Head of caudate nucleus (tissue), 42 donors: ENCODE measurements around the gene CLDN7.

ENCODE experiments used
- DNase-seq, 42 donors: peaks; one replicate each; pipeline versions ENCODE4 v3.0.0 to v3.0.0-alpha.2; 2020 to 2021; ENCODE audit warnings: mixed read lengths in 7 of 42
- intact Hi-C: fragments of 100-400 bp; cut with DNase I; formaldehyde crosslinking; loops from one replicate; pipeline ENCODE4 v1.15.0; 2022

Gene CLDN7

GRCh38 chr17:7241783-7242716, 20.2 kb downstream of the CLDN7 start, which contains the start of gene GABARAP:
Gene GABARAP, minus strand, starts transcription at chr17:7242449. Its CDS starts 119 bp downstream, at chr17:7242330.
- DNase-seq = peak; percentile 91 to 98 (median 95)
- intact Hi-C loops = no loop called here

GRCh38 chr17:7241090-7241733, 21.1 kb downstream of the CLDN7 start:
- DNase-seq = peak in 1 of 42 donors; percentile 15
- intact Hi-C loops = no loop called here

- intact Hi-C loops = no loop called here
- no peak for DNase-seq
Observed at GRCh38 chr17:7240375-7240774, 21.9 kb downstream of the CLDN7 start.

DNA sequence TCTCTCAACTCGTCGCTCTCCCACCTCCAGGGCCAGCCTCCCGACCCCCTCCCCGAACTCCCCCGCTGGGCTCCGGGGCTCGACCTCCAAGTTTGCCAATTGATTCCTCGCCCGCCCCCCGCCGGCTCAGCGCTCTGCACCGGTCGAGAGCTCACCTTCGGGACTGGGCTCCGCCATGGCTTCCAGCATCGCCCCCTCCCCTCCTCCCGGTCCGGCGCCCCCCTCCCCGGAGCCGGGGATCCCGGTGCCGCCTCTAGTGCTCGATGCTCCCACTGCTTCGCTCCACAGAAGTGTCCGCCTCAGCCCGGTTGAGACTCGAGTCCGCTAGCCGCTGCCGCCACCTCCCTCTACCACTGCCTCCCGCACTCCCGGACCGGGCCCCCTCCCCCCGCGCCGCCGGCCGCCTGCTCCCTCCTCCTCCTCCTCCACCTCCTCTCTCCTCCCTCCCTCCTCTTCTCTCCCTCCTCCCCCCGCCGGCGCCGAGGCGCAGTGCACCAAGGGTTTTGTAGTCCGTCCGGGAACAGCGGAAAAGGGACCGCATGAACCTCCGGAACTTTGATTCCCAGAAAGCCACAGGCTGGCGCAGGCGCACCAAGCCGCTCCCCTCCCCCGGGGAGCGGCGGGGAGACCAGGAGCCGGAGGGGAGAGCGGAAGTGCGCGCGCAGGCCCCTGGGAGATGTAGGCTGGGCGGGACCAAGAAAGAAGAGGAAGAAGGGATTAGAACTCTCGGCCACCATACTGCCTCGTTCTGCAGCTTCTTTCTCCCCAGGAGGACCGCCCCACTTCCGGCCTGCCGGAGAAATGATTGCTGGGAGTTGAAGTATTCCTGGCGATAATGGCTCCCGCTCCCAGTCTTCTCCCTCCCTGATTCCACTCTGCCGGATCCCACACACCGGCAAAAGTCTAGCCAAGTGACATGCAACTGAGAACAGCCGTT, 22.9 kb downstream of the CLDN7 start, which contains the start of gene PHF23:
Gene PHF23 (minus strand): TSS at position 367 of the 937 bp plus-strand sequence. CDS start 178 bp downstream, at position 189.
- peak; percentile 98 to 100 (median 99) for DNase-seq
- intact Hi-C loops = loop anchor here (1.0 kb wide), 1 partner anchor 12 kb away; the partner anchor contains the start of gene CTDNEP1

DNA sequence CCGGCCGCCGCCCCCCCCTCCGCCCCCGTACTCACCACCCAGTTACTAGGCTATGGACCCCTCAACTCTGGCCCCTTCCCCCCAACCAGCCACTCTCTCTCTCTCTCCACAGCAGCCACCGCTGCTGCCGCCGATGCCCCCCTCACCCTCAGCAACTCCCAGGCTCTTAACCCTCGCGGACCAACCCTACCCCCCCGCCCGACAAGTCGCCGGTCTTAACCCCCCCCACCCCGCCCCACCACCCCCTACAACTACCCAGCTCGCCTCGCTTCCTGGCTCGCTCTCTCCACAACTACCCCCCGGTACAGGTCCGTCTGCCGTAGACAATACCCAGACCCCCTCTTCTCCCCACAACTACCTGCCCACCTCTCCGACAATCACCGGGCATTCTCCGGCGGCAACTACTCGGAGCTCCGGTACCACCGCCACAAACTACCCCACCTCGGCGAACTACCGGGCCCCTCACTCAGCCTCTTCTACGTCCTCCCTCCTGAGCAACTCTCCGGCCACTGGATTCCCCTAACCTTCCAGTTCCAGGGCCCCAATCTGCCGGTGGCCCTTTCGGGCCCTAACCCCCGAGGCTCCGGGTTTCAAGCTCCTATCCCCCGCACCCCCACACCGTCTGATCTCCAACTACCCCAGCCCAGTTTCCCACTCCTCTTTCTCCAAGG, 23.7 kb downstream of the CLDN7 start:
- peak in 3 of 42 donors; percentile 24 to 47 (median 24) for DNase-seq

DNA sequence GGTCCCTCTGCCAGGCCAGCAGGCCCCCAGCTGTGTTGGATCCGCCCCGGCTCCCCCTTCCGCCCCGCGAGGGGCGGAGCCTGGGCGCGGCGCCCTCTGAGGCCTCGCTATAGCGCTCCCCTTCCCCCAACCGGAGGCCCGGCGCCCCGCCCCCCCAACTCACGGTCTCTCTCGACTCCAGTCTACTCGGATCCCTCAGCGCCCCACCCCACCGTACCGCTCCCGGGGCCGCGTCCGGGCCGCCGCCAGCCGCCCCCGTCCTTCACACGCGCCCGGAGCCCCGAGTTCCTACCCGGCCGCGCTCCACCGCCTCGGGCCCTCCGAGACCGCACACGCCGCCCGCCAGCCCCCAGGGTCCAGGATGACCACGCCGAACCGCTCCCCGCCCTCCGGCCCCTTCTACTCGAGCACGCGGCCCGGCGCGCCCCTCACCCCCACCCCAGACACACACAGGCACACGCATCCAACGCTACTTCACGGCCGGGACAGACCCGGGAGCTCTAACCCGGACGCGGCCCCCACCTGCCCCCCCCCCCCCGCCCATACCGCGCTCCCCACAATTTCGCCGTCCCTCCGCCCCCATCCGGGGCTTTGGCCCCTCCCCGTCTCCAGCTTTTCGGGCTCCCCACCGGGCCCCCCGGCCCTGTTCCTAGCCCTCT, 24.4 kb downstream of the CLDN7 start:
- peak in 41 of 42 donors; percentile 55 to 90 (median 77) for DNase-seq
- intact Hi-C loops = no loop called here

More for the DNA sequence above, 23.7 kb downstream of the CLDN7 start:
- intact Hi-C loops = loop anchor here (1.0 kb wide), 1 partner anchor 13 kb away; the partner anchor contains the start of gene CTDNEP1

- no peak for DNase-seq
Observed at GRCh38 chr17:7237266-7237760, 25.0 kb downstream of the CLDN7 start.

DNA sequence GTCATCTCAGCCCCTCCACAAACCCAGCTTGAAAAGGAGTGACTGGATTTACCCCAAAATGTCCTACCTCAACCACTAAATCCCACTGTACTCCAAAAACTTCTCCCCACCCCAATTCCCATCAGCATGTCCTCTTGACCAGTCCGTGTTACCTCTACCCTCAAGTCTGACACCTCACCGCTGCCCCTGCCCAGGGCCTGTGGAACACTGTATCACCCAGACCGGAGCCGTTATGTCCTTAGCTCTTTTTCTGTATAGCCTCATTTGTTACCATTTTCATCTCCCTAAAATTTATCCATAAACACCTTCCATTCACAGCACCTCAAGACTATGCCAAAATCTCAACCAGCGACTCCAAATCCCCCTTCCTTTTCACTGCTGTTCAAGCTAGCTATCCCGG, 25.5 kb downstream of the CLDN7 start:
- DNase-seq = no peak

More at GRCh38 chr17:7237266-7237760, 25.0 kb downstream of the CLDN7 start:
- intact Hi-C loops = no loop called here

GRCh38 chr17:7235693-7236665, 26.3 kb downstream of the CLDN7 start:
- DNase-seq = peak in 4 of 42 donors; percentile 33 to 59 (median 46)
- intact Hi-C loops = no loop called here

More for the DNA sequence above, 25.5 kb downstream of the CLDN7 start:
- intact Hi-C loops = no loop called here

- DNase-seq = peak; percentile 93 to 99 (median 96)
- intact Hi-C loops = no loop called here
Observed at GRCh38 chr17:7234083-7234951, 28.0 kb downstream of the CLDN7 start, which contains the start of gene DVL2. Gene DVL2, minus strand, starts transcription at chr17:7234517. Its CDS starts 255 bp downstream, at chr17:7234262.

GRCh38 chr17:7233701-7234082, 28.6 kb downstream of the CLDN7 start:
- intact Hi-C loops = no loop called here
- no peak for DNase-seq

DNA sequence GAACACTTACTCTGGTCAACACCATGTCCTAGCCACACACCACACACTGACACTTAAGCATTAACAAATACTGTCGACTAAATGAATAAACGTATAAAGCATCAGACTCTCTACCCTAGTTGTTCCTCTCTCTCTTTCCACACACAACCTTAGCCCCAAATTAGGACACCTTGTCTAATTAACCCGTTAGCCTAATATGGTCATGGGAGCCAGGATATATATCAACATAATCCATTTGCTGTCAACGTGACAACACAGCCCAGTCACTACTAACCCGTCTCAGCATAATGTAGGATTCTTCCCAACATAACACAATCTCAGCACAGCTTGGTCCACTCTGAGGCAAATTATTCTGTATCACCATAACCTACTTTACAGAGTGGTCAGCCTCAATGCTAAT, 30.2 kb downstream of the CLDN7 start:
- DNase-seq = no peak
- intact Hi-C loops = no loop called here

- no peak for DNase-seq
- intact Hi-C loops = no loop called here
Observed at GRCh38 chr17:7229504-7229903, 32.8 kb downstream of the CLDN7 start.

DNA sequence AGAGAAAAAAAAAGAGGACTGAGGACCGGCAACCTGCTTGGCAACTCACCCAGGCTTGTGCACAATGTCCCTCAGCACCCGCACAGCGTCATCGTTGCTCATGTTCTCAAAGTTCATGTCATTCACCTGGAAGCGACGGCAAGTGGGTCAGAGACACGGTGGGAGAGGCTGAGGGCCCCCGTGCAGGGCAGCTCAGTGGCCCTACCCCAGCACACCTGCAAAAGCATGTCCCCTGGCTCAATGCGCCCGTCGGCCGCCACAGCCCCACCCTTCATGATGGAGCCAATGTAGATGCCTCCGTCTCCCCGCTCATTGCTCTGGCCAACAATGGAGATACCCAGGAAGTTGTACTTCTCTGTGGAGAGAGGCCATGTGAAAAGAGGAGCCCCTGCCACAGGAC, 33.4 kb downstream of the CLDN7 start:
- intact Hi-C loops = no loop called here
- no peak for DNase-seq
